ENCODE measurements around the gene CHST15. TPM values are rescaled to one million over a fixed set of nuclear protein-coding genes. Genes with fewer than 3 reads are reported as not detected.

The CHST15 gene
- total and polyA plus RNA-seq, 11 donors: 0.88 to 27.1 (median 4.1) TPM

- H3K27me3 ChIP-seq: no peaks in the 10 kb centered on the region
- no peak for ATAC-seq
- H3K36me3 ChIP-seq: peaks cover 0 to 17% (median 6%) of the 10 kb centered on the region in 9 donors
- TF ChIP-seq POLR2A (IDR thresholded peaks at IDR 0.05): no peak
- TF ChIP-seq CTCF (IDR thresholded peaks at IDR 0.05): no peak
- intact Hi-C loops (cut with DNase I): no loop called here
- WGBS, 4 donors: 87 to 90% (median 88%) methylated on average over 18 of the region's 18 CpGs
- no peaks in the 10 kb centered on the region for H3K9me3 ChIP-seq
- peaks cover 0 to 16% (median 0%) of the 10 kb centered on the region in 12 donors for H3K4me1 ChIP-seq
- no peak overlapping the region for H3K4me3 ChIP-seq
- peak overlapping the region in 1 of 12 donors; percentile 30 for H3K27ac ChIP-seq
- DNase-seq: no peak
These were observed 47.5 kb downstream of the CHST15 start for GRCh38 chr10:124045801-124046355.

- TF ChIP-seq POLR2A (IDR thresholded peaks at IDR 0.05): no peak
- no peak for TF ChIP-seq CTCF (IDR thresholded peaks at IDR 0.05)
- Histone ChIP-seq H3K9me3 (no peaks in the 10 kb centered on the region), H3K4me3 (no peak overlapping the region), H3K27me3 (no peaks in the 10 kb centered on the region), H3K4me1 (peaks cover 0 to 22% (median 0%) of the 10 kb centered on the region in 12 donors), H3K27ac (peak overlapping the region in 1 of 12 donors; percentile 30), H3K36me3 (peaks cover 0 to 17% (median 6%) of the 10 kb centered on the region in 9 donors)
- WGBS, 4 donors: 69 to 75% (median 74%) methylated on average over 6 of the region's 6 CpGs
- DNase-seq: no peak
- intact Hi-C loops (cut with DNase I): no loop called here
- no peak for ATAC-seq
These were observed 48.1 kb downstream of the CHST15 start for GRCh38 chr10:124045276-124045675.

- DNase-seq: no peak
- WGBS, 4 donors: 92 to 96% (median 95%) methylated on average over 40 of the region's 40 CpGs
- intact Hi-C loops (cut with DNase I): no loop called here
These were observed 49.1 kb downstream of the CHST15 start for GRCh38 chr10:124044143-124044862.

More at GRCh38 chr10:124044143-124044862, 49.1 kb downstream of the CHST15 start:
- Histone ChIP-seq H3K27ac (peak overlapping the region in 1 of 12 donors; percentile 4), H3K4me1 (peaks cover 0 to 31% (median 0%) of the 10 kb centered on the region in 12 donors), H3K27me3 (no peaks in the 10 kb centered on the region), H3K36me3 (peaks cover 0 to 17% (median 6%) of the 10 kb centered on the region in 9 donors), H3K9me3 (no peaks in the 10 kb centered on the region), H3K4me3 (no peak overlapping the region)
- ATAC-seq: no peak
- TF ChIP-seq POLR2A (IDR thresholded peaks at IDR 0.05) (no peak), CTCF (IDR thresholded peaks at IDR 0.05) (no peak)
